ENCODE results near the gene BCL6B. TPM values are rescaled to one million over a fixed set of nuclear protein-coding genes. Genes with fewer than 3 reads are reported as not detected.

BCL6B gene
- total RNA-seq, 1 donor from 2014 or later = not detected

GRCh38 chr17:7067198-7067597, 44.3 kb downstream of the BCL6B start:
- no peaks in the 10 kb centered on the region for H3K36me3 ChIP-seq (ENCODE audit: control insufficient read depth, insufficient read depth, low read length)
- no peak for DNase-seq (ENCODE audit: low read depth)

DNA sequence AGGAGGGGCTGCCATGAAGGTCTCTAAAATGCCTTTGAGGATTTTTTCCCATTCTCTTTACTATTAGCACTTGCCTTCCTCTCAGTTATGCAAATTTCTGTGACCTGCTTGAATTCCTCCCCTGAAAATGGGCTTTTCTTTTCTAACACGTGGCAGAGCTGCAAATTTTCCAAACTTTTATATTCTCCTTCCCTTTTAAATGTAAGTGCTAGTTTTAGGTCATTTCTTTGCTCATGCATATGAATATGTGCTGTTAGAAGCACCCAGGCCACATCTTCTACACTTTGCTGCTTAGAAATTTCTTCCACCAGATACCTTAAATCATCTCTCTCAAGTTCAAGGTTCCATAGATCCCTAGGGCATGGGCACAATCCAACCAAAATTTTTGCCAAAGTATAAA, 45.4 kb downstream of the BCL6B start:
- H3K27me3 ChIP-seq (ENCODE audit: control insufficient read depth, insufficient read depth, low read length) = no peaks in the 10 kb centered on the region
- no peak for FAIRE-seq

More at GRCh38 chr17:7067198-7067597, 44.3 kb downstream of the BCL6B start:
- no peak overlapping the region for H3K4me3 ChIP-seq (ENCODE audit: low read depth, low read length)
- no peak for TF ChIP-seq CTCF (IDR thresholded peaks at IDR 0.05; ENCODE audit: insufficient read depth, low read length, severe bottlenecking)
- no peak for FAIRE-seq
- H3K27me3 ChIP-seq (ENCODE audit: control insufficient read depth, insufficient read depth, low read length) = no peaks in the 10 kb centered on the region

GRCh38 chr17:7070712-7071111, 47.9 kb downstream of the BCL6B start:
- no peak for TF ChIP-seq CTCF (IDR thresholded peaks at IDR 0.05; ENCODE audit: insufficient read depth, low read length, severe bottlenecking)
- no peaks in the 10 kb centered on the region for H3K36me3 ChIP-seq (ENCODE audit: control insufficient read depth, insufficient read depth, low read length)

More for the DNA sequence above, 45.4 kb downstream of the BCL6B start:
- Histone ChIP-seq H3K4me3 (ENCODE audit: low read depth, low read length) (no peak overlapping the region), H3K36me3 (ENCODE audit: control insufficient read depth, insufficient read depth, low read length) (no peaks in the 10 kb centered on the region)
- DNase-seq (ENCODE audit: low read depth) = no peak
- no peak for TF ChIP-seq CTCF (IDR thresholded peaks at IDR 0.05; ENCODE audit: insufficient read depth, low read length, severe bottlenecking)

DNA sequence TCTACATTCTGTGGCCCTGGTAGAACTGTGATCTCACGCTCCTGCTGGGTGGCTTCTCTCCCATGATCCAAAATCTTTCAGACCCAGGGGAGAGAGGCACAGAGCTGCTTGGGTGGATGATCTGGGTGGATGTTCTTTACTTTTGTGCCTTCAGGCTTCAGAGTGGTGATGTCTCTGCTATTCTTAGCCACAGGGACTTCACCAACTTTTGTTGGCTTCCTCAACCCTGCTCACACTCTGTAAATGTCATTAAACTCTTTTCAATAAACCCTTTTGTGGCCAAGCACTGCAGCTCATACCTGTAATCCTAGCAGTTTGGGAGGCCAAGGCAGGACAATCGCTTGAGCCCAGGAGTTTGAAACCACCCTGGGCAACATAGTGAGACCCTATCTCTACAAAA, 49.6 kb downstream of the BCL6B start:
- Histone ChIP-seq H3K36me3 (ENCODE audit: control insufficient read depth, insufficient read depth, low read length) (no peaks in the 10 kb centered on the region), H3K4me3 (ENCODE audit: low read depth, low read length) (no peak overlapping the region), H3K27me3 (ENCODE audit: control insufficient read depth, insufficient read depth, low read length) (no peaks in the 10 kb centered on the region)
- DNase-seq (ENCODE audit: low read depth) = no peak
- no peak for TF ChIP-seq CTCF (IDR thresholded peaks at IDR 0.05; ENCODE audit: insufficient read depth, low read length, severe bottlenecking)
- peak; percentile 47 for FAIRE-seq

More at GRCh38 chr17:7070712-7071111, 47.9 kb downstream of the BCL6B start:
- FAIRE-seq (no peak), DNase-seq (ENCODE audit: low read depth) (no peak)
- Histone ChIP-seq H3K27me3 (ENCODE audit: control insufficient read depth, insufficient read depth, low read length) (no peaks in the 10 kb centered on the region), H3K4me3 (ENCODE audit: low read depth, low read length) (no peak overlapping the region)

- FAIRE-seq (no peak), DNase-seq (ENCODE audit: low read depth) (no peak)
- H3K36me3 ChIP-seq (ENCODE audit: control insufficient read depth, insufficient read depth, low read length) = no peaks in the 10 kb centered on the region
- no peaks in the 10 kb centered on the region for H3K27me3 ChIP-seq (ENCODE audit: control insufficient read depth, insufficient read depth, low read length)
- no peak overlapping the region for H3K4me3 ChIP-seq (ENCODE audit: low read depth, low read length)
- TF ChIP-seq CTCF (IDR thresholded peaks at IDR 0.05; ENCODE audit: insufficient read depth, low read length, severe bottlenecking) = no peak
Observed at GRCh38 chr17:7074931-7075330, 52.1 kb downstream of the BCL6B start.

GRCh38 chr17:7077911-7078546, 55.2 kb downstream of the BCL6B start:
- no peaks in the 10 kb centered on the region for H3K27me3 ChIP-seq (ENCODE audit: control insufficient read depth, insufficient read depth, low read length)
- DNase-seq (ENCODE audit: low read depth) = no peak
- TF ChIP-seq CTCF (IDR thresholded peaks at IDR 0.05; ENCODE audit: insufficient read depth, low read length, severe bottlenecking) = no peak
- H3K36me3 ChIP-seq (ENCODE audit: control insufficient read depth, insufficient read depth, low read length) = no peaks in the 10 kb centered on the region
- no peak for FAIRE-seq
- no peak overlapping the region for H3K4me3 ChIP-seq (ENCODE audit: low read depth, low read length)

All from bronchial epithelial cell (primary cell).